GM21526 (cell line): ENCODE data around the gene HRH1.
A peak's percentile ranks its signal among the peaks of the same experiment; 100 is the strongest.
"Not testable (repeated sequence)": the region's sequence is repeated elsewhere in the genome, so short reads cannot be mapped to it uniquely, and the experiment has no call there.

Experiments
- ATAC-seq: cut with Tn5 transposase; IDR thresholded peaks from one replicate; pipeline ENCODE4 v1.9.1; 2021; ENCODE audit warnings: moderate library complexity; ENCODE audit not compliant: unreplicated experiment, low FRiP score

The HRH1 gene

GRCh38 chr3:11236588-11237461 lies 82.5 kb downstream of the HRH1 start:
- no peak for ATAC-seq

GRCh38 chr3:11238060-11238459 lies 83.8 kb downstream of the HRH1 start:
- ATAC-seq: no peak

- no peak for ATAC-seq
Observed at GRCh38 chr3:11238880-11239279, 84.6 kb downstream of the HRH1 start.

GRCh38 chr3:11239796-11240195 lies 85.5 kb downstream of the HRH1 start:
- ATAC-seq: no peak

GRCh38 chr3:11240496-11240895 lies 86.2 kb downstream of the HRH1 start:
- ATAC-seq: no peak

GRCh38 chr3:11244121-11244677 lies 89.9 kb downstream of the HRH1 start:
- no peak for ATAC-seq

GRCh38 chr3:11245276-11245675 lies 91.0 kb downstream of the HRH1 start:
- ATAC-seq: no peak

- no peak for ATAC-seq
Observed at GRCh38 chr3:11245827-11246662, 91.8 kb downstream of the HRH1 start.

GRCh38 chr3:11246663-11246970 lies 92.3 kb downstream of the HRH1 start:
- ATAC-seq: no peak

- no peak for ATAC-seq
Observed at GRCh38 chr3:11247362-11247761, 93.1 kb downstream of the HRH1 start.

- no peak for ATAC-seq
Observed at GRCh38 chr3:11248596-11248995, 94.3 kb downstream of the HRH1 start.

- no peak for ATAC-seq
Observed at GRCh38 chr3:11250902-11251806, 96.9 kb downstream of the HRH1 start.

- ATAC-seq: no peak
Observed at GRCh38 chr3:11251807-11252176, 97.5 kb downstream of the HRH1 start.

- no peak for ATAC-seq
Observed at GRCh38 chr3:11254876-11255275, 100.6 kb downstream of the HRH1 start.

GRCh38 chr3:11255537-11255936 lies 101.2 kb downstream of the HRH1 start:
- ATAC-seq: not testable (repeated sequence)

GRCh38 chr3:11258958-11259357 lies 104.7 kb downstream of the HRH1 start:
- no peak for ATAC-seq

- ATAC-seq: no peak
Observed at GRCh38 chr3:11260460-11260859, 106.2 kb downstream of the HRH1 start.

GRCh38 chr3:11269007-11269406 lies 114.7 kb downstream of the HRH1 start:
- ATAC-seq: no peak

- ATAC-seq: peak; percentile 94
Observed at GRCh38 chr3:11271986-11272904, 118.0 kb downstream of the HRH1 start, which contains the start of gene ATG7. TSS of gene ATG7 (plus strand) at chr3:11272397. CDS start at chr3:11298696, 26,299 bp downstream.
